Lung microvascular endothelial cell (primary cell): Measurements from ENCODE around the gene FANCI. TPM values are rescaled to one million over a fixed set of nuclear protein-coding genes. Genes with fewer than 3 reads are reported as not detected.
"Not testable (repeated sequence)": the region's sequence is repeated elsewhere in the genome, so short reads cannot be mapped to it uniquely, and the experiment has no call there.

ENCODE experiments used
- DNase-seq, 2 donors: peaks; one replicate each; pipeline versions ENCODE4 v3.0.0 to v3.0.0-alpha.2; 2010; ENCODE audit warnings: low read depth in 2 of 2
- total RNA-seq: library from RNA; depleted of rRNA; stranded (reverse); fragments of >200 nt; gene quantifications from 2 replicates; pipeline ENCODE4 v1.2.1, GENCODE V29; 2014

The FANCI gene
- total RNA-seq, 1 donor from 2014 or later, result 9.7 TPM

DNA sequence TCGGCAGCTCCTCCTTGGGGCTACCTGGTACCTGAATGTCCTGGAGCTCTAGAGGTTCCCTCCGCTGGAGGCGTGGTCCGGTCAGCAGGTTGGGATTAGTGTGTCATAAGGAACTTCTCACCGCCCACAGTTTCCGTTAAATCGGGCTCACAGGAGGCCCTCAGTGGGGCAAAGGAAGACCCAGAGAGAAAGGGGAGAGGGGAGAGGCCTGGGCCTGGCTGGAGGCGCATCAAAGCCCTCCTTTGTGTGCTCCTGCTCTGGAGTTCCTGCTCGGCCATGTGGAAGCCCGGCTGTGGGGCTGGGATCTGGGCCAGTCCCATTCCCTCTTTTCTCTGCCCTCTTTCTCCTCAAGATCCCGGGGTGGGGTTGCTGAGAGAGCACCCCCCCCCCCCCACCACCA is 22.2 kb upstream of the FANCI start, which contains the start of gene RLBP1:
Gene RLBP1 (minus strand): TSS at position 37 of the 400 bp plus-strand sequence. CDS start 2,604 bp downstream, outside the sequence.
- DNase-seq, result no peak

DNA sequence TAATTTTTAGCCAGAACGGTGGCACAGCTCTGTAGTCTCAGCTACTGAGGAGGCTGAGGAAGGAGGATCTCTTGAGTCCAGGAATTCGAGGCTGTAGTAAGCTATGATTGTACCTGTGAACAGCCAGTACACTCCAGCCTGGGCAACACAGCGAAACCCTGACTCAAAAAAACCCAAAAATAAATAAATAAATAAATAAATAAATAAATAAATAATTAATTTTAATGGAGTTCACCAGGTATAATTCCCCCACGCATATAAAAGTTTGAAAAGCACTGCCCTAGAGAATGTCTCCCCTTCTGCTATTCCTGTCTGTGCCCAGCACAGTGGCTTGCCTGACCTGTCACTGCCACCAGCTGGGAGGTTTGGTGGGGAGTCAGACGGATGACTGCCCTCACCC is 18.2 kb upstream of the FANCI start:
- DNase-seq, result no peak

DNA sequence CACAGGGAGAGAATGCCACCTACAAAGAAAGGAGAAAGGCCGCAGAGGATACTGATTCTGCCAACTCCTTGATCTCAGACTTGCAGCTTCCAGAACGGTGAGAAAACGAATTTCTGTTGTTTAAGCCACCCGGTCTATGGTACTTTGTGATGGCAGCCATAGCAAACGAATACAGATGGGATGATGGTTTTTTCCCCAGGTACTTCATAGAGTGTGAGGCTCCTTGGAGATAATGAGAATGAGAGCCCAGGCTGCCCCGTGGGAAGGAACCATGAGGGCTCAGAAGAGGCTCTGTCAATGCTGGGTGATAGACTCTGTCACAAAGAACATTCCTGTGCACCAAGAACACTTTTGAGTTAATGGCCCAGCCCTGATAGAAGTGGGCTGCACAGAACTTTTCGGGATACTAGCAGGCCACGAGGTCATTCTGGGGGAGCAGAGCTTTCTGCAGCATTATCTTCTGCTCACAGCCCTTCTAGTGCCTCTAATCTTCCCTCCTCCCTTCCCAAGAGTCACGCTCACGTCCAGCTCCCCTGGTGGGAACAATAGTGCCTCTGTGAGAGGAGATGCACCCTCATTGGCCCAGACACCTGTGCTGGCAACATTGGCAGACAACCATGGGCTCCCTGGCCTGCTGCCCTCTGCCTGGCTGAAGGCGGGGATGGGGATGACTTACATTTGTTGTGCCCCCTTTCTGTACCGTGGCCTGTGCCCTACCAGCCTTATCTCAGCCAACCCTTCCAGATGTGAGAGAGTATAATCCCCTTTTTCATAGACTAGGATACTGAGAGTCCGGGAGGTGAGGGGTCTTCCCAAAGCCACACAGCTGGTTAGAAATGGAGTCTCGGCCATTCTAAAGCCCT is 17.2 kb upstream of the FANCI start:
- DNase-seq, result no peak

DNA sequence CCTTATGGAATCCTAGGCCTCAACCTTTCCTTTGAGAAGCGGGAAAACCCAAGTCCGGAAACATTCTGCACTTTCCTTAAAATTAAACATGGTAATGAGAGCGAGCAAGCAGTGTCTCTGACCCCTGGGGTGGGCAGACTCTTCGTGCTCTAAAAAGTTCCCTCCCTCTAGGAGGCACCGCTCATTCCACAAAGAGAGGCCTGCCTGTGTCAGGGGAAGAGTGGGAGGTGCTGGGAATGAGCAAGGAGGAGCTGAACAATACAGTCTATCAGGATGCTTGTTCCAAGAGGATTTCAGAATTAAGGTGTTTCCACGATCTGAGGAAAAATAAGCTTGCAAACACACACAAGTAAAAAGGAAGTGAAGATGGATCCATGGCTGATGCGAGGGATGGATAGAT is 16.4 kb upstream of the FANCI start:
- no peak for DNase-seq

DNA sequence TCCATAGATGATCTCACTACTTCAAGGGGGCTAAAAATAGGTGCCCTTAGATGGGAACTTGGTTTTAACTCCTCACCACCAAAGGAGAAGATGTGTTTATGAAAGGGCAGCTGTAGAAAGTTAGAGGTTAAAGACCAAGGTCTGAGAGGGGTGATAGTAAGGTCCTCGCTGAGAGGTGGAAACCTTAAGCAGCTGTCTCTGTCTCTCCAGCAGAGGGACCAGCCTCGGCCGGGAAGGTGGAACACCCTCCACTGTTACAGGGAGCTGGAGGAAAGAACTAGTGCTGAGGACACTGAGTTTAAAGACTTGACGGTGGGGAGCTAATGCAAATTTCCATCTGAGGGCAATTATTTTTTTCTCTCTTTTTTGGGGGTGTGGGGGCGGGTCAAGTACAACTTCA is 13.5 kb upstream of the FANCI start:
- no peak for DNase-seq

DNA sequence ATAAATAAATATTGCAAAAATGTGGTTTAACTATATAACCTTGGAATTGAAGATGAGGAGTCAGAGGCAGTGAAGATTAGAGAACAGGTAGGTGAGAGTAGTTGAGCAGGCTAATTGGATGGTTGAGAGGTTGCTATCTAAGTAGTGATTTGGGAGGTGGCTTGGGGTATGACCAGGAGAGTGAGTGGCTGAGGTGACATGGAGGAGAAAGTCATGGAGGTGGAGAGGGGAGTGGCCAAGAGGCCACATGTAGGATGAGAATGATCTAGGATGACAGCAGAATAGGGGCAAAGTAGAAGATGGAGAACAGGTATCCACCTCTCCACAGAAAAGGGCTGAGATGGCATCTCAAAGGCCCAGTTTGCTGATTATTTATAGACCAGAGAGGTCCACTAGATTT is 11.9 kb upstream of the FANCI start:
- DNase-seq, result no peak

DNA sequence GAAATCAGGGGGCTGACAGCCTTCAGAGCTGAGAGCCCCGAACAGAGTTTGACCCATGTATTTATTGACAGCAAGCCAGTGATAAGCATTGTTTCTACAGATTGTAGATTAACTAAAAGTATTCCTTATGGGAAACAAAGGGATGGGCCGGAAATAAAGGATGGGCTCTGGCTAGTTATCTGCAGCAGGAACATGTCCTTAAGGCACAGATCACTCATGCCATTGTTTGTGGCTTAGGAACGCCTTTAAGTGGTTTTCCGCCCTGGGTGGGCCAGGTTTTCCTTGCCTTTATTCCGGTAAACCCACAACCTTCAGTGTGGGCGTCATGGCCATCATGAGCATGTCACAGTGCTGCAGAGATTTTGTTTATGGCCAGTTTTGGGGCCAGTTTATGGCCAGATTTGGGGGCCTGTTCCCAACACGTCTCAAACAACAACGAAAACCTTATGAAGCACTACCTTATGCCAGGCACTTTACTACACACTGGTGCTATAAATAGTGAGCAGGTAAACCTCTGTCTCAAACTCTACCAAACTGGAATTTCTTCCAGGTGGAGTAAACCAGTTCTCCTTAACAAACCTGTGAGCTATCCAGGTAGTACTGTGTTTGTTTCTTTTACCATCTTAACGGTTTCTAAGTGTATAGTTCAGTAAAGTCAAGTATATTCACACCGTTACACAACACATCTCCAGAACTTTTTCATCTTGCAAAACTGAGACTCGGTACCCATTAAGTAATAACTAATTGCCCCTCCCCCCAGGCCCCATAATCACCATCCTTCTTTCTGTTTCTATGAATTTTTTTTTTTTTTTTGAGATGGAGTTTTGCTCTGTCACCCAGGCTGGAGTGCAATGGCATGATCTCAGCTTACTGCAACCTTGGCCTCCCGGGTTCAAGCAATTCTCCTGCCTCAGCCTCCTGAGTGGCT is 3.6 kb upstream of the FANCI start:
- DNase-seq, result not testable (repeated sequence)

DNA sequence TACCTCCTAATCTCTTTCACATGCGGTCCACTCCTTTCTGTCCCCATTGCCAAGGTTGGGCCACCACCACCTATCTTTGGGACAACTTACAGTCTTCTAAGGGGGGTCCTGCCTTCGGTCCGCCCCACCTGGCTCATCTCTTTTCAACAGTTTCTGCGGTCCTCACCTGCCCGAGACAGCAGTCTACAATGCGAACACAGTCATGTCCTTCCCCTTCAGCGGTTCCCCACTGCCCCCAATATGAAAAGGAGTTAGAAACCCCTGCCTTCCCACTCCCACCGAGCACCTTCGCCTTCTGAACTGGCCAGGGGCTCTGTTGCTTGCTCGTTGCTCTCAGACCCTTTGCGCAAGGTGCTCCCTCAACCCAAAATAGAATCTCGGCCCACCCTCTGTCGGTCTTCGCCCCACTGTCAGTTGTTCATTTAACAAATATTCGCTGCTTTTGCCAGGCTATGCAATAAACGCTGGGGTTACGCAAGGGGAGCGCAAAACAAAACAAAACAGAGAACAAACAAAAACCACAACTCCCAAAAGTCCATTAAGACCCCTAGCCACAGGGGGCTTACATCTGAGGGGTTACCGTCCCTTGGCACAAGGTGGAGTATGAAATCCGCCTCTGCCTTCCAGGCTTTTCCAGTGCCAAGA is 611 bp upstream of the FANCI start:
- DNase-seq, result no peak

DNA sequence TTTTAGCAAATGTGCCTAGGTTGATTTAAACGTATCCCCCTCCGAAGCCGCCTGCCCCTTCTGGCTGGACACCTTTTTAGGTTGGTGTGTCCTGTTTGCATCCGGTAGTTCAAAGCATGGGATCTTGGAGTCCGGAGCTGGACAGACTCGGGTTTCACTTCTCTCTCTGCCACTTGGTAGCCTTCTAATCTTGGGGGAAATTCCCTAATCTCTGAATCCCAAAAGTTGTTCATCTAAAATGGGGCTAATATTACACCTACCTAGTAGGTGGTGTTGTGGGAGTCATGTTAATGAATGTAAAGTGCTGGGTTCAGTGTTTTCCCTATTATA is 760 bp downstream of the FANCI start:
- DNase-seq, result no peak

DNA sequence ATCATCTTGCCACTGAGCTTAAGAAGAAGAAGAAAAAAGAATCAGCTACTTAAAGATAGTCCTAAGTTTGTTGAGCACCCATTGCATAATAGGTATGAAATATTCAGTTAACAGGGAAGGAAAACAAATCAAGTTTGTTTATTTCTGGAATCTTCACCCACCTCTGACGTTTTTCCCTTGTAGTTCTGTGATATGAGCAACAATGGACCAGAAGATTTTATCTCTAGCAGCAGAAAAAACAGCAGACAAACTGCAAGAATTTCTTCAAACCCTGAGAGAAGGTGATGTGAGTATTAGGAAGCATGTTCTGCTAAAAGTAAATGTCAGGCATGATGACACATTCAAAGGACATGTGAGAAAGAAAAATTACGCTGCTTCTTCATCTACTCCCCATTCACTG is 3.7 kb downstream of the FANCI start:
- DNase-seq, result peak in 1 of 2 donors; percentile 19

DNA sequence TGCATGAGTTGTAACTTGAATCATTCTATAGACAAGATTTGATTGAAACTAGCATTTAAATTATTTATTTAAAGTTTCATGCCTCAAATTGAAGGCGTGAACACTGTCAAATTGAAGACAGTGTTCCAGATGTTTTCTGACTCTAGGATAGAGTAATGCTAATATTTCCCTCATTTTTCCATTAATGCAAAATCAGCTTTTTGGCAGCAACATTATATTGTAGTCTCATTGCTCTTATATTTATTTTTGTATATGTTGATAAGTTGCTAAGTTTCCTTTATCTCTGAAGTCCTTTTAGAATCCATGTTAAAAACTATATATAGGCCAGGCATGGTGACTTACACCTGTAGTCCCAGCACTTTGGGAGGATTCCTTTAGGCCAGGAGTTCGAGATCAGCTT is 4.8 kb downstream of the FANCI start:
- no peak for DNase-seq

DNA sequence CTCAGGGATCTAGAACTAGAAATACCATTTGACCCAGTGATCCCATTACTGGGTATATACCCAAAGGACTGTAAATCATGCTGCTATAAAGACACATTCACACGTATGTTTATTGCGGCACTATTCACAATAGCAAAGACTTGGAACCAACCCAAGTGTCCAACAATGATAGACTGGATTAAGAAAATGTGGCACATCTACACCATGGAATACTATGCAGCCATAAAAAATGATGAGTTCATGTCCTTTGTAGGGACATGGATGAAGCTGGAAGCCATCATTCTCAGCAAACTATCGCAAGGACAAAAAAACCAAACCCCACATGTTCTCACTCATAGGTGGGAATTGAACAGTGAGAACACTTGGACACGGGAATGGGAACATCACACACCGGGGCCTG is 6.4 kb downstream of the FANCI start:
- DNase-seq, result not testable (repeated sequence)

DNA sequence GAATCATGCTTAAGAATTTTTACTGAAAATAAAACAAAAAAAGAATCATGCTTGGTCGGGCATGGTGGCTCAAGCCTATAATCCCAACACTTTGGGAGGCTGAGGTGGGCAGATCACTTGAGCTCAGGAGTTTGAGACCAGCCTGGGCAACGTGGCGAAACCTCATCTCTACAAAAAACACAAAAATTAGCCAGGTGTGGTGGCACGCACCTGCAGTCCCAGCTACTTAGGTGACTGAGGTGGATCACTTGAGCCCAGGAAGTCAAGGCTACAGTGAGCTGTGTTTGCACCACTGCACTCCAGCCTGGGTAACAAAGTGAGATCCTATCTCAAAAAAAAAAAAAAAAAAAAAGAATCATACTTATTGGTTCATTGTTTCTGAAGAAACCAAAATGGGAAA is 33.5 kb downstream of the FANCI start:
- not testable (repeated sequence) for DNase-seq

DNA sequence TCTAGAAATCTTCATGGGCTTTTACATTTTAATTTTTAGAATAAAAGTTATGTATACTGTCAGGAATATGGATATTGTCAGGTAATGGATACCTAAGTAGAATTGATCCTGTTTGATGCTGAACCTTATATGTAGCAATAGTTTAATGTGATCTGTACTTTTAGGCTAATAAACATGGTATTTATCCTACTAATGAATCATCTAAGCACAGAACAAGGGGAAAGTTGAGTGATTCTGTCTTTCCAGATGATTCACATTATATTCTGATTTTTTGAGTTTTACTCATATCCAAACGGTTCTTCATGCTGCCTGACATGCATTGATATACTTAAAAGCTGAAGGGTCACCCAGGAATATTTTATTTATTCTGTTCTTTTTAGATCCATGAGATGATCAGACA is 34.5 kb downstream of the FANCI start:
- no peak for DNase-seq

DNA sequence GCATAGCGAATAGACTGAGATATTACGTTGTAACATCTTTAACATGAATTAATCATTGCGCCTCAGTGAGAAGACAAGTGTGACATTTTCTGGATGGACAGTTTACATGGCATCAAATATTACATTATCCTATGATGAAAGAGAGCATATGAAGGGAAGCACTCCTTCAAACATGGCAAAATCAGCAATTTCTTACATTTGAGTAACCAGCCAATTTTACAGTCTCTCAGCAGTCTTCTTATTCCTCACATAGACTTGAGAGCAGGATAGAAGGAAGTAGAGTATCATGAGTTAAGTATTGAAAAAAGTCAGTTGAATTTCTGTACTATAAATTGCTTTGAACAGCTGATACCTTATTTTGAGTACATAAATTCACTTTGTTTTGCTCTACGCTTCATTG is 38.9 kb downstream of the FANCI start:
- DNase-seq, result no peak

DNA sequence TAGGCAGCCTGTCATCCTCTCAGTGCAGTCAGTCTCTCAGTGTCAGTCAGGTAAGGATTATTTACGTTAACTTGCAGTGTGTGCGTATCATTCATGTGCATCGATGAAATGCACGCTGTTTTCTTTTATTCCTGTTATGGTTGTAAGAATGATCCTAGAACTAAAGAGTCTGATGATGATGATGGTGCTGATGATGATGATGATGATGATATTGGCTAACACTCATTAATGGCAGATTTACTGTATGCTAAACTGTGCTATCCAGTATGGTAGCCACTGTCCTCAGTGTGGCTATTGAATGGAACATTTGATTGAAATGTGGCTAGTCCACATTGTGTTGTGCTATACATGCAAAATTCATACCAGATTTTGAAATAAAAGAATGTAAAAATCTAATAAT is 39.4 kb downstream of the FANCI start:
- DNase-seq, result no peak

DNA sequence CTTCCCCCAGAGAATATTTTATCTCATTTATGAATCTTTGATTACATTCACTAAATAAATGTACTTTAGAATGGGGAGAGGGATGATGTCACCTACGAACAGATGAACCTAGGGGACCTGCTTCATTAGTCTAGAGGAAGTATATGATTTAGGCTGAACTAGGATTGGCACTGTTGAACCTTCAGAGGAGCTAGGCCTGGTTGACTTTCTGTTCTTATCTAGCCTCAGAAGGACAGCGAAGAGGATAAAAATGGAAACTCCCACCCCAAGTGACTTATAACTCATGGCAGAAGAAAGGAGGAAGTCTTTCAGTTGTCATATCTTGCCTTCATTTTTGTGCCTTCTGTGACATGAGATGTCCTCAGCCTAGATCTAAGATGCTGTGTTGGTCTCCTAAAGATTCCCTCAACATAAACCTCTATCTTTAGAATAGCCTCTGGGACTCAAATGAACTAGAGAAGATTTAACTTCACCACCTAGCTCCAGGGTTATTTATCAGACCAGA is 48.2 kb downstream of the FANCI start:
- no peak for DNase-seq

DNA sequence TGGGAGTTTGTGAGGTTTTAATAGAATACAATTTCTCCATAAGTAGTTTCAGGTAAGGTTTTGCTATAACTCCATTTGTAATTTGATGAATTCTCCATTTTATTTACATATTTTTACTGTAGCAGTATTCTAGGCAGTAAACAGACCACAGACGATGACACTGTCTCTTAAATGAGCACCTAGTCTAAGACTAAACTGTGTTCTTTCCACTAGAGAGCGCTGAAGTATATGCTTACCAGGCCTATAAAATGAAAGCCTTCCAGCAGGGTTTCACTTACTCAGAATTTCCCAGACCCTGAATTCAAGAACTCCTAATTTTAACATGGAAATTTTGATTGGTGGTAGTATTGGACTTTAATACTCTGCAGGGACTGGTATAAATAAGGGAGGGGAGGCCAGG is 49.2 kb downstream of the FANCI start:
- DNase-seq, result no peak

DNA sequence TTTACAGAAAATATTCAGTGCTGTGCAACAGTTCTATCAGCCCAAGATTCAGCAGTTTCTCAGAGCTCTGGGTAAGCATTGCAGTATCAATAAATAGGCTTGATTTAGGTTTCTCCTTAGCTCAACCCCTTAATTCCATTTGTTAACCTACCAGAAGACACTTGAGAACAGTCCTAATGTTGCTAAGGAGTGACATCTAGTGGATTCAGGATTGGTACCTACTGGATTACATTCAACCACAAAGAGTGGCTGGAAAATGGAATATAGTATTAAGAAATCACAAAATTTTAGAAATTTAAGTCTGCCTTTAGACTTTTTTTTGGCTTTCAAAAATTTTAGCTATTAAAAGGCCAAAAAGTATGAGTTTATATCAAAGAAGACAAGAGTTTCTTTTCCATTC is 56.1 kb downstream of the FANCI start:
- peak; percentile 44 to 45 for DNase-seq

DNA sequence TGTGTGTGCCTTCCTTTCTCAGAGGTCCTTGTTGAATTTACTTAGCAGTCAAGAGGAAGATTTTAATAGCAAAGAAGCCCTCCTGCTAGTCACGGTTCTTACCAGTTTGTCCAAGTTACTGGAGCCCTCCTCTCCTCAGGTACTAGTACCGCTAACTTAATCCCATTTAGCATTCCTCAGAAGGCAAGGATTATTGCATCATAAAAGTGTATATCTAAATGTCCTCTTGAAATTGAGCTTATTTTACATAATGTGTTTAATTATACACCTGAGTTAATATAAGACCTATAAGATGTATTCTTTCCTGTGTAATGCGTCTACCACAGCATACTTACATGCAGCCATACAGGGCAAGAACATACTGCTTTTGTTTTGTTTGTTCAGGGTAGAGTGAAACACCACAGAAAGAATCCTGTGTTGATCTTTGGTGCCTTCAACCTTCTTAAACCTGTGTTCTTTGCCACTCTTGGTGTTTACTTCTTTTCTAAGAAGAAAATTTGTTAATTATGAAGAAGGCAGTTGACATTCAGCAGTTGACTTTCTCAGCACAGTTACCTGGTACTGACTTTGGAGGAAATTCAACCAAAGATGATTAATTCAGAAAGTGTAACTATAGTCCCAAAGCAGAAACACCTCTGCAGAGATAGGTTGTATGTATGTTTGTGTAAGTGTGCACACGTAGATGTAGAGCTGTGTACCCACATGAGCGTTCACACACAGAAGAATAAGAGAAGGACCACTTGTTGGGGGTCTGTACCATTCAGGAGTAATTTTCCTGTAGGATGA is 57.7 kb downstream of the FANCI start:
- no peak for DNase-seq

DNA sequence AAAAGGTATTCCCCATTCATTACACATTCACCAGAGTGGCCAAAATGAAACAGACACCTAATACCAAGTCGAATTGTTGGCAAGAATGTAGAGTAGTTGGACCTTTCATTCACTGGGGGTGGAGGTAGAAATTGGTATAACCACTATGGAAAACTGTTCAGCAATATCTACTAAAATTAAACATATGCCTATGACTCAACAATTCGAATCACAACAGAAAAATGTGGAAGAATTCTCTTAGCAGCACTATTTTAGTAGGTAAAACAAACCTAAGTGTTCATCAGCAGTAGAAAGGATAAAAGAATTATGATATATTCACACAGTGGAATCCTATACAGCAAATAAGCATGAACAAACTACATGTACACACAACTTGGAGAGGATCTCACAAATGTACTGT is 60.2 kb downstream of the FANCI start:
- DNase-seq, result no peak
